HepG2 (cell line): ENCODE data around the gene C10orf53. TPM values are rescaled to one million over a fixed set of nuclear protein-coding genes. Genes with fewer than 3 reads are reported as not detected.

ENCODE experiments used
- ATAC-seq: fragments of 200-7000 bp; cut with Tn5 transposase; 3 replicates; pipeline ENCODE4 v1.9.1; 2020; ENCODE audit warnings: mild to moderate bottlenecking, moderate library complexity
- BruUV-seq: library from RNA; stranded (reverse); fragments of 400-500 nt; replicated peaks from 2 replicates; lab custom pipeline; 2021; lab: Mats Ljungman, UMichigan
- CTCF ChIA-PET: fragments of 300-600 bp; formaldehyde crosslinking; extraction: SDS; loops from one replicate; lab custom pipeline; 2021; ENCODE audit warnings: low total read pairs, inconsistent platforms, low intra/inter-chr PET ratio; lab: Yijun Ruan, JAX
- POLR2A ChIA-PET: fragments of 350-600 bp; sonication (Branson Sonifier 250); formaldehyde crosslinking; loops from one replicate; lab custom pipeline; 2020; ENCODE audit warnings: antibody characterized with exemption, inconsistent platforms; lab: Yijun Ruan, JAX
- DNase-seq: peaks from one replicate; pipeline ENCODE4 v3.0.0-alpha.2; 2015; ENCODE audit warnings: low spot score
- FAIRE-seq: peaks from 3 replicates; lab custom pipeline; 2011; peaks lifted over from hg19 to GRCh38; lab: Jason Lieb, UNC
- H2AFZ ChIP-seq: one replicate; pipeline ENCODE4 v1.6.1; 2011; ENCODE audit warnings: low read length, inconsistent platforms
- H3K27ac ChIP-seq: fragments of 300-600 bp; 3 replicates; pipeline ENCODE4 v1.8.0; 2011; ENCODE audit warnings: mixed run types, mild to moderate bottlenecking, mixed read lengths, low read length, inconsistent platforms; ENCODE audit not compliant: insufficient read depth; ENCODE audit errors: extremely low read length
- H3K27me3 ChIP-seq, 2 experiments: fragments of 200-600 bp in 1 of 2; 2 replicates in 1 of 2; 3 replicates in 1 of 2; pipeline versions ENCODE4 v1.6.0 to v1.8.0; 2011; ENCODE audit warnings: low read length in 2 of 2, mild to moderate bottlenecking in 2 of 2, moderate library complexity in 2 of 2, inconsistent platforms in 1 of 2; ENCODE audit not compliant: insufficient read depth in 2 of 2, control insufficient read depth in 1 of 2
- H3K36me3 ChIP-seq, 2 experiments: fragments of 200-600 bp in 1 of 2; replicated peaks in 1 of 2; 2 replicates in 1 of 2; 3 replicates in 1 of 2; pipeline versions ENCODE4 v1.5.1 to v1.8.0; 2011; ENCODE audit warnings: low read length in 2 of 2, inconsistent platforms in 1 of 2; ENCODE audit not compliant: insufficient read depth in 2 of 2, control insufficient read depth in 1 of 2
- H3K4me1 ChIP-seq: 2 replicates; pipeline ENCODE4 v1.5.1; 2012; ENCODE audit warnings: low read length, inconsistent platforms; ENCODE audit not compliant: insufficient read depth
- H3K4me2 ChIP-seq: 2 replicates; pipeline ENCODE4 v1.6.0; 2011; ENCODE audit warnings: low read depth, low read length, inconsistent platforms
- H3K4me3 ChIP-seq, 3 experiments: fragments of 200-600 bp in 1 of 3; sonication (generic), shearing (Covaris generic) in 1 of 3; replicated peaks in 1 of 3; 2 replicates each; pipeline ENCODE4 v1.5.1; 2011 to 2016; ENCODE audit warnings: low read length in 3 of 3, inconsistent platforms in 2 of 3, low read depth in 2 of 3, mild to moderate bottlenecking in 2 of 3, control low read depth in 1 of 3, mixed read lengths in 1 of 3; ENCODE audit not compliant: insufficient read depth in 1 of 3
- H3K79me2 ChIP-seq: one replicate; pipeline ENCODE4 v1.6.1; 2011; ENCODE audit warnings: low read length, inconsistent platforms; ENCODE audit not compliant: insufficient read depth
- H3K9ac ChIP-seq: 2 replicates; pipeline ENCODE4 v1.6.0; 2011; ENCODE audit warnings: mild to moderate bottlenecking, low read depth, low read length, inconsistent platforms; ENCODE audit not compliant: insufficient read depth
- H3K9me3 ChIP-seq: 2 replicates; pipeline ENCODE4 v1.5.1; 2012; ENCODE audit warnings: mild to moderate bottlenecking, low read length
- H4K20me1 ChIP-seq: 2 replicates; pipeline ENCODE4 v1.6.0; 2011; ENCODE audit warnings: inconsistent platforms, mild to moderate bottlenecking, low read length, moderate library complexity; ENCODE audit not compliant: insufficient read depth
- LRRFIP1 ChIP-seq: sonication (generic); formaldehyde crosslinking; conservative IDR thresholded peaks from 2 replicates; pipeline ENCODE4 v1.4.0; 2020; ENCODE audit warnings: missing genetic modification reagents
- PATZ1 ChIP-seq: sonication (generic); formaldehyde crosslinking; IDR thresholded peaks from 2 replicates; pipeline ENCODE4 v1.4.0; 2020; ENCODE audit warnings: missing genetic modification reagents
- SOX6 ChIP-seq, 2 experiments: fragments of 450-650 bp in 1 of 2; sonication (generic) in 1 of 2; formaldehyde crosslinking in 1 of 2; IDR thresholded peaks; 2 replicates each; pipeline versions ENCODE4 v1.4.0 to v1.6.1; 2017 to 2020; ENCODE audit warnings: antibody characterized with exemption in 1 of 2, mild to moderate bottlenecking in 1 of 2, missing genetic modification reagents in 1 of 2
- TFAP4 ChIP-seq: sonication (generic); IDR thresholded peaks from 2 replicates; pipeline ENCODE4 v1.6.1; 2016; ENCODE audit warnings: low read depth, borderline replicate concordance
- ZBTB1 ChIP-seq: sonication (generic); formaldehyde crosslinking; IDR thresholded peaks from 2 replicates; pipeline ENCODE4 v1.4.0; 2020; ENCODE audit warnings: missing genetic modification reagents, borderline replicate concordance
- ZNF18 ChIP-seq: sonication (generic); formaldehyde crosslinking; IDR thresholded peaks from 2 replicates; pipeline ENCODE4 v1.8.0; 2022; ENCODE audit warnings: mild to moderate bottlenecking, missing genetic modification reagents; ENCODE audit not compliant: insufficient replicate concordance
- ZNF703 ChIP-seq: sonication (generic); formaldehyde crosslinking; IDR thresholded peaks from 2 replicates; pipeline ENCODE4 v1.5.1; 2020; ENCODE audit warnings: missing genetic modification reagents, mild to moderate bottlenecking, moderate library complexity, borderline replicate concordance
- WGBS: methylation state at CpG from one replicate; pipeline ENCODE4 v1.1.6; 2017; ENCODE audit warnings: low lambda C conversion rate; 5-methylcytosine and 5-hydroxymethylcytosine counted together
- in situ Hi-C: cut with HindIII; loops from 2 replicates; pipeline ENCODE4 v1.10.0; 2017; ENCODE audit warnings: low pct_unique_long_range_greater_than_20kb; ENCODE audit not compliant: extremely low pct_ligation_motif_present
- intact Hi-C: fragments of 100-400 bp; cut with micrococcal nuclease; formaldehyde crosslinking; loops from one replicate; pipeline ENCODE4 v1.10.0; 2022; ENCODE audit not compliant: unreplicated experiment
- polyA plus RNA-seq, 8 experiments: library from polyadenylated mRNA; depleted of rRNA in 3 of 8; stranded (reverse) in 7 of 8; unstranded in 1 of 8; fragments of >200 nt; fragmentation: Illumina TruSeq in 4 of 8; extraction: Trizol in 4 of 8; gene quantifications; 2 replicates each; pipeline versions ENCODE4 v1.2.1 to v1.2.3, GENCODE V29; 2011 to 2016; ENCODE audit warnings: low read depth in 4 of 8, missing spikeins in 1 of 8, mixed read lengths in 1 of 8; ENCODE audit not compliant: insufficient read depth in 1 of 8
- total RNA-seq, 5 experiments: library from RNA; depleted of rRNA; stranded (reverse); fragments of >200 nt; fragmentation: Illumina TruSeq; extraction: Trizol; gene quantifications; 2 replicates each; pipeline ENCODE4 v1.2.3, GENCODE V29; 2016; ENCODE audit warnings: low read depth in 1 of 5

The C10orf53 gene
- total and polyA plus RNA-seq, 2 of the 13 experiments (the other 11 are each of a cell fraction or from before 2014, with no cell fraction given): not detected

- BruUV-seq: no TSS peak
- no peak for DNase-seq
- Histone ChIP-seq H3K4me3 (no peak overlapping the region), H3K4me1 (peaks cover 13% of the 10 kb centered on the region), H3K27ac (no peak overlapping the region), H3K79me2 (no peaks in the 10 kb centered on the region), H3K36me3 (no peaks in the 10 kb centered on the region), H3K4me2 (no peak overlapping the region; the same call in 1 of the 2 replicates), H3K9ac (no peak overlapping the region), H3K9me3 (no peaks in the 10 kb centered on the region), H4K20me1 (no peaks in the 10 kb centered on the region), H2AFZ (no peak overlapping the region), H3K27me3 (peaks cover 2 to 23% of the 10 kb centered on the region in 2 experiments; a peak in 3 of 5 replicates)
- intact Hi-C loops (no loop called here), in situ Hi-C loops (no loop called here)
- POLR2A ChIA-PET: no interaction called here
- peak; percentile 41; the same call in 2 of the 3 replicates for ATAC-seq
- 34% methylated on average over 12 of the region's 15 CpGs for WGBS
- FAIRE-seq: no peak
- CTCF ChIA-PET: no interaction called here
- TF ChIP-seq LRRFIP1 (no peak), ZNF18 (CRISPR knock-in tag) (no peak), ZBTB1 (CRISPR knock-in tag) (no peak), PATZ1 (CRISPR knock-in tag) (0 out of 2 replicates have a peak, but pooled peaks have one; percentile 20), TFAP4 (no peak), SOX6 (IDR thresholded peaks at IDR 0.05) (no peak), SOX6 (CRISPR knock-in tag; IDR thresholded peaks at IDR 0.05) (peak; percentile 11; the same call in 1 of the 2 replicates), ZNF703 (CRISPR knock-in tag) (no peak)
- TF ChIP-seq, all 625 proteins: peak for 2
Observed at GRCh38 chr10:49652421-49653272, 26.8 kb upstream of the C10orf53 start.
